Lung (tissue), 12 donors: ENCODE results near the gene TUBA1C. TPM values are rescaled to one million over a fixed set of nuclear protein-coding genes. Genes with fewer than 3 reads are reported as not detected.

Experiments
- ATAC-seq: fragments of 200-7000 bp; cut with Tn5 transposase; one replicate; pipeline ENCODE4 v1.9.1; 2020; ENCODE audit warnings: moderate number of reproducible peaks; ENCODE audit not compliant: insufficient read depth, low FRiP score
- DNase-seq, 3 donors: peaks; one replicate each; pipeline ENCODE4 v3.0.0-alpha.2; 2013 to 2017
- H3K27ac ChIP-seq, 2 donors: one replicate each; pipeline ENCODE4 v1.5.1; 2013; ENCODE audit warnings: mild to moderate bottlenecking in 2 of 2, moderate library complexity in 2 of 2, control low read depth in 1 of 2, inconsistent platforms in 1 of 2, low read depth in 1 of 2, low read length in 1 of 2
- H3K27me3 ChIP-seq, 3 donors: one replicate each; pipeline ENCODE4 v1.5.1; 2013; ENCODE audit warnings: low read length in 2 of 3; ENCODE audit not compliant: control insufficient read depth in 3 of 3, insufficient read depth in 3 of 3
- H3K36me3 ChIP-seq, 4 donors: one replicate each; pipeline ENCODE4 v1.5.1; 2013; ENCODE audit warnings: low read length in 4 of 4, mild to moderate bottlenecking in 1 of 4, moderate library complexity in 1 of 4; ENCODE audit not compliant: control insufficient read depth in 4 of 4, insufficient read depth in 4 of 4
- H3K4me1 ChIP-seq, 5 donors: one replicate each; pipeline ENCODE4 v1.5.1; 2013; ENCODE audit warnings: low read length in 5 of 5, mild to moderate bottlenecking in 2 of 5, moderate library complexity in 1 of 5; ENCODE audit not compliant: control insufficient read depth in 5 of 5, insufficient read depth in 5 of 5
- H3K4me3 ChIP-seq: one replicate; pipeline ENCODE4 v1.5.1; 2013; ENCODE audit warnings: mild to moderate bottlenecking, control low read depth, moderate library complexity
- H3K9ac ChIP-seq, 2 donors: one replicate each; pipeline ENCODE4 v1.5.1; 2013; ENCODE audit warnings: low read length in 2 of 2, control low read depth in 1 of 2; ENCODE audit not compliant: insufficient read depth in 1 of 2
- H3K9me3 ChIP-seq, 4 donors: one replicate each; pipeline ENCODE4 v1.5.1; 2013; ENCODE audit warnings: low read length in 3 of 4, mild to moderate bottlenecking in 1 of 4, moderate library complexity in 1 of 4; ENCODE audit not compliant: control insufficient read depth in 4 of 4, insufficient read depth in 3 of 4
- CTCF ChIP-seq: IDR thresholded peaks from 2 replicates; pipeline ENCODE4 v1.5.1; 2012; ENCODE audit warnings: mild to moderate bottlenecking; ENCODE audit errors: control extremely low read depth, extremely low read depth
- WGBS, 2 donors: extraction: QIAGEN DNeasy Blood & Tissue Kit; methylation state at CpG; one replicate each; pipeline ENCODE4 v1.1.7; 2013; 5-methylcytosine and 5-hydroxymethylcytosine counted together
- polyA plus RNA-seq, 2 donors: library from polyadenylated mRNA; stranded (reverse); fragments of 200-250 nt; gene quantifications; one replicate each; pipeline ENCODE4 v1.2.1, GENCODE V29; 2013
- total RNA-seq, 2 donors: library from RNA; depleted of rRNA in 1 of 2; stranded (reverse); fragments of >200 nt in 1 of 2; gene quantifications; one replicate each; pipeline ENCODE4 v1.2.1, GENCODE V29; 2014 to 2021
- donor health status: control.
- donor health status: control.
- donor health status: Bipolar disorder and iron deficiency.
- donor health status: healthy.
- donor health status: DM: yes; HTN: yes; CAD: no.

TUBA1C gene
- total and polyA plus RNA-seq, 4 donors: 54.3 to 593 (median 201) TPM

GRCh38 chr12:49236423-49236822, 28.5 kb upstream of the TUBA1C start:
- peaks cover 0 to 25% (median 15%) of the 10 kb centered on the region in 5 donors for H3K4me1 ChIP-seq
- no peak for DNase-seq
- H3K9me3 ChIP-seq: no peaks in the 10 kb centered on the region
- no peak overlapping the region for H3K27ac ChIP-seq
- no peaks in the 10 kb centered on the region for H3K27me3 ChIP-seq
- no peak for ATAC-seq
- 83 to 100% methylated on average over 1 of the region's 1 CpG for WGBS, 2 donors
- no peak for TF ChIP-seq CTCF
- H3K4me3 ChIP-seq: no peak overlapping the region
- H3K9ac ChIP-seq: no peak overlapping the region
- H3K36me3 ChIP-seq: no peaks in the 10 kb centered on the region

GRCh38 chr12:49243631-49244030, 21.3 kb upstream of the TUBA1C start:
- no peak for ATAC-seq
- DNase-seq: no peak
- H3K9ac ChIP-seq: no peak overlapping the region
- no peak for TF ChIP-seq CTCF
- H3K36me3 ChIP-seq: no peaks in the 10 kb centered on the region
- no peaks in the 10 kb centered on the region for H3K27me3 ChIP-seq
- no peak overlapping the region for H3K4me3 ChIP-seq
- no peaks in the 10 kb centered on the region for H3K9me3 ChIP-seq
- no peaks in the 10 kb centered on the region for H3K4me1 ChIP-seq
- 85 to 96% methylated on average over 5 of the region's 5 CpGs for WGBS, 2 donors
- no peak overlapping the region for H3K27ac ChIP-seq

- ATAC-seq: no peak
- no peak for TF ChIP-seq CTCF
- WGBS, 2 donors: 48 to 63% methylated on average over 2 of the region's 2 CpGs
These were observed 20.7 kb upstream of the TUBA1C start for GRCh38 chr12:49244176-49244575.

GRCh38 chr12:49251357-49251756, 13.5 kb upstream of the TUBA1C start:
- TF ChIP-seq CTCF: no peak
- 91 to 98% methylated on average over 5 of the region's 5 CpGs for WGBS, 2 donors
- Histone ChIP-seq H3K27ac (no peak overlapping the region), H3K27me3 (no peaks in the 10 kb centered on the region), H3K9me3 (no peaks in the 10 kb centered on the region), H3K36me3 (peaks cover 0 to 4% (median 0%) of the 10 kb centered on the region in 4 donors), H3K9ac (no peak overlapping the region), H3K4me1 (no peaks in the 10 kb centered on the region), H3K4me3 (no peak overlapping the region)
- DNase-seq (no peak), ATAC-seq (no peak)

More at GRCh38 chr12:49244176-49244575, 20.7 kb upstream of the TUBA1C start:
- Histone ChIP-seq H3K27ac (no peak overlapping the region), H3K4me1 (no peaks in the 10 kb centered on the region), H3K27me3 (no peaks in the 10 kb centered on the region), H3K9ac (no peak overlapping the region), H3K9me3 (no peaks in the 10 kb centered on the region), H3K4me3 (no peak overlapping the region), H3K36me3 (no peaks in the 10 kb centered on the region)
- DNase-seq: no peak
